ENCODE data around the gene VAC14. TPM values are rescaled to one million over a fixed set of nuclear protein-coding genes. Genes with fewer than 3 reads are reported as not detected.

The VAC14 gene
- total and polyA plus RNA-seq, 9 donors: 19.5 to 28.9 (median 25.2) TPM

GRCh38 chr16:70788668-70789594 is 12.0 kb downstream of the VAC14 start:
- H3K27ac ChIP-seq (ENCODE audit: low read length): peak overlapping the region; percentile 82

DNA sequence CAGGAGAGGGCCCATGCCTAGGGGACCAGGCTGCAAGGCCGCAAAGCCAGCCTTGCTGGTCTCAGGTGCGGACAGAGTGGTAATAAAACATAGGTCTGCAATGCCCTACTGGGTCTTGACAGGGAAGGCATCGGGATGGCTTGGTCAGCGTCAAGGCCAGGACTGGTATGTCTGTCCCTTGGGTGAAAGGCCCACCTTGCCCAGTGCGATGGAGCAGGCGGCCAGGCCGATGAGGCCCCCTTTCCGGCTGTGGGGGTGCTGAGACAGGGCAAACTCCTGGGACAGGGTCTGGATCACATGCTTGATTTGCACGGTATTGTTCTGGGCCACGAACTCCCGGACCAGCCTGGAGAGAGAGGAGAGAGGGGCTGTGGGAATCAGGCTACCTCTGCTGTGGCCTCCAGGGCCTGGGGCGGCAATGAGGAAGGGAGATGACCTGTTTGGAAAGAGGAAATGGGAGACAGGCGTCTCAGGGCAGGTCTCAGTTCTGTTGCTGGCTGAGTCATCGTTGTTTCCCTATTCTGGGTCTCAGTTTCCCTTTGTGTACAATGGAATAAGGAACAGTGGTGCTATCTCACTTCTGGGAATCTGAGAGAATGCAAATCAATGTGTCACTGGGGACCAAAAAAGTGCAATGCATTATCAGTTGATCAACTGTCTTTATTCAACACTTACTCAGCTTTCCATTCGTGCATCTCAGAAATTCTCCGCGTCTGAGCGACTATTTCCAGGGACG is 14.8 kb downstream of the VAC14 start:
- no peaks in the 10 kb centered on the region for H3K27me3 ChIP-seq (ENCODE audit: control insufficient read depth, insufficient read depth, low read length)
- H3K4me3 ChIP-seq (ENCODE audit: low read length): no peak overlapping the region
- DNase-seq: no peak
- H3K36me3 ChIP-seq (ENCODE audit: control insufficient read depth, insufficient read depth, low read length): peaks cover 52% of the 10 kb centered on the region
- H3K27ac ChIP-seq (ENCODE audit: low read length): no peak overlapping the region
- WGBS (ENCODE audit: insufficient coverage): 96% methylated on average over 16 of the region's 19 CpGs
- H3K9me3 ChIP-seq (replicated peaks; ENCODE audit: control insufficient read depth, low read depth, low read length): no peaks in the 10 kb centered on the region
- H3K4me1 ChIP-seq (ENCODE audit: control insufficient read depth, insufficient read depth, low read length): peaks cover 16% of the 10 kb centered on the region

More at GRCh38 chr16:70788668-70789594, 12.0 kb downstream of the VAC14 start:
- Histone ChIP-seq H3K36me3 (ENCODE audit: control insufficient read depth, insufficient read depth, low read length) (peaks cover 26% of the 10 kb centered on the region), H3K9me3 (replicated peaks; ENCODE audit: control insufficient read depth, low read depth, low read length) (no peaks in the 10 kb centered on the region), H3K4me3 (ENCODE audit: low read length) (no peak overlapping the region), H3K4me1 (ENCODE audit: control insufficient read depth, insufficient read depth, low read length) (peaks cover 16% of the 10 kb centered on the region), H3K27me3 (ENCODE audit: control insufficient read depth, insufficient read depth, low read length) (no peaks in the 10 kb centered on the region)
- 63% methylated on average over 10 of the region's 18 CpGs for WGBS (ENCODE audit: insufficient coverage)
- peak; percentile 93 for DNase-seq

DNA sequence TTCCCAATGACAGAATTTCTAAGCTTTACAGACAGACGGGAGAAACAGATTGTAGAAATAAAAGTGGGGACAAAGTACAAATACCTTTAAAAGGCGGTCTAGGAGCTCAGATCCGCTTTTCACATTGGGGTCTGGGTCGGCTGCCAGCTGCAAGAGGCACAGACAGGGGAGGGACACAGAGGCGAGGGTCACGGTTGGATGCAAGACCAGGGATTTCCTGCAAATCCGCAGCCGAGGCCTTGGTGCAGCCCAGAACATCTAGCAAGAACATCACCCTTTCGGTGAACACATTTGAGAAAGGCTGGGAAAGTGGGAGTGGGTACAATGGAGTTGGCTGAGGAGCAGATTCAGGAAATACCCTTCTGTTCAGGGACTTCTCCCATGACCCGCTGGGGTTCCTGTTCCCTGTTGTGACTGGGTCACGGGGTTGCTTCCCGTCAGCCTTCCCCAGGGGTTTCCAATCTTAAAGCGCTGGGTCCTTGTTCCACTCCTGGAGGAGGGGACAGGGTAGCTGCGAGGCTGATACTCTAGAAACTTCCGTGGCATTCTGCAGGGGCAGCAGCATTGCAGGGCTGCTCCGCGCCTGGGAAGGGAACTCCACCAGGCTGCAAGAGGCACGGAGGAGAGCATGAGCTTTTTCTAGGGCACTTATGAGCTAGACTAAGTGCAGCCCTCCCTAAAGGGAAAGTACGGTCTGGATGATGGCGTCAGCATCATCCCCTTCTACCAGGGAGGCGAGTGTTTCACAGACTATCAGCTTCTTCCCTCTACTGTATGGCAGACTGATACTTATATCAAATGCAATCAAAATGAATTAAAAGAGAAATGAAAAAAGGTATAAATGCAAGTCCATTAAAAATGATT is 16.0 kb downstream of the VAC14 start:
- H3K36me3 ChIP-seq (ENCODE audit: control insufficient read depth, insufficient read depth, low read length): peaks cover 65% of the 10 kb centered on the region
- 81% methylated on average over 17 of the region's 21 CpGs for WGBS (ENCODE audit: insufficient coverage)
- no peak overlapping the region for H3K27ac ChIP-seq (ENCODE audit: low read length)
- H3K27me3 ChIP-seq (ENCODE audit: control insufficient read depth, insufficient read depth, low read length): no peaks in the 10 kb centered on the region
- H3K4me1 ChIP-seq (ENCODE audit: control insufficient read depth, insufficient read depth, low read length): peaks cover 14% of the 10 kb centered on the region
- no peak overlapping the region for H3K4me3 ChIP-seq (ENCODE audit: low read length)
- no peaks in the 10 kb centered on the region for H3K9me3 ChIP-seq (replicated peaks; ENCODE audit: control insufficient read depth, low read depth, low read length)
- no peak for DNase-seq

DNA sequence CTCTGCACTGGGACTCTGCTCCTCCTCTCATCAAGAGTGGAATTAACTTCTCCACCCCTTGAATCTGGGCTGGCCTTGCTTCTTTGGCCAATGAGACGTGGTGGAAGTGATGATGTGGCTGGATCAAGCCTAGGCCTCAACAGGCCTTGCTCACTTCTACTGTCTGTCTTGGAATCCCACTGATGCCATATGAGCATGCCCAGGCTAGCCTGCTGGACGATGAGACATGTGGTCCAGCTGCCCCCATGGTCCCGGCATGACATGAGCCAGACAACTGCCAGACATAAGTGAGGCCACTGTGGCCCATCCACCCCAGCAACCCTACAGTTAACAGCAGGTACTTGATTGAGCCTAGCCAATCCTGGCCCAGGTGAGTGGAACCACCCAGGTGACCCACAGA is 18.7 kb downstream of the VAC14 start:
- WGBS (ENCODE audit: insufficient coverage): 100% methylated on average over 3 of the region's 3 CpGs
- Histone ChIP-seq H3K4me1 (ENCODE audit: control insufficient read depth, insufficient read depth, low read length) (peaks cover 18% of the 10 kb centered on the region), H3K36me3 (ENCODE audit: control insufficient read depth, insufficient read depth, low read length) (peaks cover 73% of the 10 kb centered on the region), H3K27ac (ENCODE audit: low read length) (no peak overlapping the region), H3K9me3 (replicated peaks; ENCODE audit: control insufficient read depth, low read depth, low read length) (no peaks in the 10 kb centered on the region), H3K4me3 (ENCODE audit: low read length) (no peak overlapping the region), H3K27me3 (ENCODE audit: control insufficient read depth, insufficient read depth, low read length) (no peaks in the 10 kb centered on the region)
- no peak for DNase-seq

DNA sequence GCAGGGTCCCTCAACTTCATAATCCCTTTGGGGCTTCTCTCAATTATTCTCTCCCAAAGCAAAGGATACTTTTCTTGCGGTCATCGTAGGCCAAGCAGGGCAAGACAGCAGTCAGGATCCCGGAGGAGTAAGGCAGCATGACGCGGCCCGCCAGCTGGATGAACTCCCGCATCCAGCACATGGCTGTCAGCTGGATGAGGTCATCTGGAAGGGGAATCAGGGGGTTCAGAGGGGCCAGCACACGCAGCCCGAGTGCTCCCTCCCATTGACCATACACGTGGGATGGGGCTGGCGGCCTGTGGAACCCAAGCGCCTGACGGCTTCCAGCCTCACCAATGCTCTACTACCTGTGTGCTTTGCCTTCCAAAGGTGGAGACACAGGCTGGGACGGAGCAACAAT is 19.2 kb downstream of the VAC14 start:
- 87% methylated on average over 11 of the region's 14 CpGs for WGBS (ENCODE audit: insufficient coverage)
- Histone ChIP-seq H3K27me3 (ENCODE audit: control insufficient read depth, insufficient read depth, low read length) (no peaks in the 10 kb centered on the region), H3K36me3 (ENCODE audit: control insufficient read depth, insufficient read depth, low read length) (peaks cover 74% of the 10 kb centered on the region), H3K4me1 (ENCODE audit: control insufficient read depth, insufficient read depth, low read length) (peaks cover 18% of the 10 kb centered on the region), H3K9me3 (replicated peaks; ENCODE audit: control insufficient read depth, low read depth, low read length) (no peaks in the 10 kb centered on the region), H3K4me3 (ENCODE audit: low read length) (no peak overlapping the region), H3K27ac (ENCODE audit: low read length) (no peak overlapping the region)
- DNase-seq: peak; percentile 49

GRCh38 chr16:70780546-70780945 is 20.4 kb downstream of the VAC14 start:
- no peaks in the 10 kb centered on the region for H3K27me3 ChIP-seq (ENCODE audit: control insufficient read depth, insufficient read depth, low read length)
- H3K27ac ChIP-seq (ENCODE audit: low read length): no peak overlapping the region
- WGBS (ENCODE audit: insufficient coverage): 91% methylated on average over 10 of the region's 10 CpGs
- H3K4me1 ChIP-seq (ENCODE audit: control insufficient read depth, insufficient read depth, low read length): peaks cover 18% of the 10 kb centered on the region
- H3K4me3 ChIP-seq (ENCODE audit: low read length): no peak overlapping the region
- H3K9me3 ChIP-seq (replicated peaks; ENCODE audit: control insufficient read depth, low read depth, low read length): no peaks in the 10 kb centered on the region
- peaks cover 63% of the 10 kb centered on the region for H3K36me3 ChIP-seq (ENCODE audit: control insufficient read depth, insufficient read depth, low read length)
- no peak for DNase-seq

DNA sequence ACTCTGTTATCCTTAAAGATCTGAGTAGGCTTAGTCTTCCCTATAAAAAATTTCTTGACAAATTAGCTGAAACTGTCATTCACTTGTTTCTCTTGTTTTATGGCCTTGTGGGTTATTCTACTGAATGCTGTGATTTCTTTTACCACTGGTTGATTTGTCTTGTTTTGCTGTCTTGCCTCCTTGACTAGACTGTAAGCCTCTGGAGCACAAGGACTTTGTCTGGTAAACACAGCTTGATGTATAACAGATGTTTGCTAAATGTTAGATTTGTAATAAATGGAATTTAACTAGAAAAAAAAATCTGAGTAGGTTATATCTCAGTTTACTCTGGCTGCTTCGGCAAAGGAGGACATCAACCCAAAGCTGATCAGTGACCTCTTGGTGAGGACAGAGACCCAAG is 21.6 kb downstream of the VAC14 start:
- Histone ChIP-seq H3K27me3 (ENCODE audit: control insufficient read depth, insufficient read depth, low read length) (no peaks in the 10 kb centered on the region), H3K4me1 (ENCODE audit: control insufficient read depth, insufficient read depth, low read length) (peaks cover 18% of the 10 kb centered on the region), H3K9me3 (replicated peaks; ENCODE audit: control insufficient read depth, low read depth, low read length) (no peaks in the 10 kb centered on the region), H3K36me3 (ENCODE audit: control insufficient read depth, insufficient read depth, low read length) (peaks cover 52% of the 10 kb centered on the region), H3K4me3 (ENCODE audit: low read length) (no peak overlapping the region), H3K27ac (ENCODE audit: low read length) (peak overlapping the region; percentile 77)
- WGBS (ENCODE audit: insufficient coverage): 40% methylated on average over 1 of the region's 1 CpG
- peak; percentile 57 for DNase-seq

- no peaks in the 10 kb centered on the region for H3K27me3 ChIP-seq (ENCODE audit: control insufficient read depth, insufficient read depth, low read length)
- peaks cover 51% of the 10 kb centered on the region for H3K36me3 ChIP-seq (ENCODE audit: control insufficient read depth, insufficient read depth, low read length)
- H3K4me1 ChIP-seq (ENCODE audit: control insufficient read depth, insufficient read depth, low read length): peaks cover 18% of the 10 kb centered on the region
- H3K4me3 ChIP-seq (ENCODE audit: low read length): no peak overlapping the region
- H3K27ac ChIP-seq (ENCODE audit: low read length): peak overlapping the region; percentile 77
- DNase-seq: peak; percentile 95
- WGBS (ENCODE audit: insufficient coverage): 17% methylated on average over 8 of the region's 8 CpGs
- no peaks in the 10 kb centered on the region for H3K9me3 ChIP-seq (replicated peaks; ENCODE audit: control insufficient read depth, low read depth, low read length)
Observed at GRCh38 chr16:70778901-70779309, 22.1 kb downstream of the VAC14 start.

GRCh38 chr16:70777973-70778406 is 23.0 kb downstream of the VAC14 start:
- WGBS (ENCODE audit: insufficient coverage): 100% methylated on average over 1 of the region's 8 CpGs
- peaks cover 18% of the 10 kb centered on the region for H3K4me1 ChIP-seq (ENCODE audit: control insufficient read depth, insufficient read depth, low read length)
- H3K27me3 ChIP-seq (ENCODE audit: control insufficient read depth, insufficient read depth, low read length): no peaks in the 10 kb centered on the region
- no peak overlapping the region for H3K27ac ChIP-seq (ENCODE audit: low read length)
- no peak for DNase-seq
- no peak overlapping the region for H3K4me3 ChIP-seq (ENCODE audit: low read length)
- H3K36me3 ChIP-seq (ENCODE audit: control insufficient read depth, insufficient read depth, low read length): peaks cover 42% of the 10 kb centered on the region
- no peaks in the 10 kb centered on the region for H3K9me3 ChIP-seq (replicated peaks; ENCODE audit: control insufficient read depth, low read depth, low read length)

All from muscle of leg (tissue), 11 donors.